Activated naive CD8-positive, alpha-beta T cell (primary cell): Measurements from ENCODE around the gene ODC1.
"Not testable (repeated sequence)": the region's sequence is repeated elsewhere in the genome, so short reads cannot be mapped to it uniquely, and the experiment has no call there.

Experiments
- H3K27ac Mint-ChIP-seq: one replicate; pipeline ENCODE4 v1.8.0; 2021; ENCODE audit warnings: mixed read lengths
- H3K27me3 Mint-ChIP-seq: one replicate; pipeline ENCODE4 v1.8.0; 2021; ENCODE audit warnings: mixed read lengths
- H3K36me3 Mint-ChIP-seq: one replicate; pipeline ENCODE4 v1.8.0; 2021; ENCODE audit warnings: mixed read lengths
- H3K4me1 Mint-ChIP-seq: one replicate; pipeline ENCODE4 v1.8.0; 2021; ENCODE audit warnings: low read depth, mixed read lengths
- H3K4me3 Mint-ChIP-seq: one replicate; pipeline ENCODE4 v1.8.0; 2021; ENCODE audit warnings: mild to moderate bottlenecking, mixed read lengths
- H3K9me3 Mint-ChIP-seq: one replicate; pipeline ENCODE4 v1.8.0; 2021; ENCODE audit warnings: low read depth, mixed read lengths

The ODC1 gene

GRCh38 chr2:10471046-10471571 lies 23.0 kb upstream of the ODC1 start:
- no peaks in the 10 kb centered on the region for H3K9me3 Mint-ChIP-seq
- H3K27ac Mint-ChIP-seq, result no peak overlapping the region
- no peaks in the 10 kb centered on the region for H3K4me1 Mint-ChIP-seq
- H3K36me3 Mint-ChIP-seq, result no peaks in the 10 kb centered on the region
- H3K27me3 Mint-ChIP-seq, result no peaks in the 10 kb centered on the region
- H3K4me3 Mint-ChIP-seq, result no peak overlapping the region

- no peak overlapping the region for H3K27ac Mint-ChIP-seq
- no peaks in the 10 kb centered on the region for H3K36me3 Mint-ChIP-seq
- H3K9me3 Mint-ChIP-seq, result no peaks in the 10 kb centered on the region
- H3K27me3 Mint-ChIP-seq, result no peaks in the 10 kb centered on the region
- no peak overlapping the region for H3K4me3 Mint-ChIP-seq
- H3K4me1 Mint-ChIP-seq, result no peaks in the 10 kb centered on the region
Measured at GRCh38 chr2:10469955-10470608, 22.0 kb upstream of the ODC1 start.

- Mint-ChIP-seq H3K4me3 (no peak overlapping the region), H3K36me3 (no peaks in the 10 kb centered on the region), H3K27ac (no peak overlapping the region), H3K4me1 (no peaks in the 10 kb centered on the region), H3K9me3 (no peaks in the 10 kb centered on the region), H3K27me3 (no peaks in the 10 kb centered on the region)
Measured at GRCh38 chr2:10469301-10469700, 21.2 kb upstream of the ODC1 start.

- H3K27me3 Mint-ChIP-seq, result no peaks in the 10 kb centered on the region
- H3K4me1 Mint-ChIP-seq, result no peaks in the 10 kb centered on the region
- no peaks in the 10 kb centered on the region for H3K9me3 Mint-ChIP-seq
- no peak overlapping the region for H3K27ac Mint-ChIP-seq
- no peaks in the 10 kb centered on the region for H3K36me3 Mint-ChIP-seq
- no peak overlapping the region for H3K4me3 Mint-ChIP-seq
Measured at GRCh38 chr2:10467401-10467800, 19.3 kb upstream of the ODC1 start.

- H3K9me3 Mint-ChIP-seq, result no peaks in the 10 kb centered on the region
- no peaks in the 10 kb centered on the region for H3K36me3 Mint-ChIP-seq
Measured at GRCh38 chr2:10466801-10467200, 18.7 kb upstream of the ODC1 start.

DNA sequence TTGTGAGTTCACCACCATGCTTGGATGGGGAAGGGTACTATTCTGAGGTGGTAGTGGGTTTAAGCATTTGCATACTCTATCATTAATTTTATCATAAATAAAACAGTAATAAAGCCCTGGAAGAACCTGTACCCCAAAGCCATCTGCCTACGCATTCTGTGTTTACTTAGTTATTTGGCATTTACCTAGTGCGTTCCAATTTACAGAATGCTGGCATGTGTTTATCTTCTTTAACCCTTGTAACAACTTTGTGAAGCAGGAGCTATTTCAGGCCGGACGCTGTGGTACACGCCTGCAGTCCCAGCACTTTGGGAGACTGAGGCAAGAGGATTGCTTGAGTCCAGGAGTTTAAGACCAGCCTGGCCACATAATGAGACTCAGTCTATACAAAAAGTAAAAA lies 17.8 kb upstream of the ODC1 start:
- Mint-ChIP-seq H3K36me3 (no peaks in the 10 kb centered on the region), H3K4me1 (no peaks in the 10 kb centered on the region), H3K27me3 (peaks cover 1% of the 10 kb centered on the region), H3K27ac (no peak overlapping the region), H3K9me3 (no peaks in the 10 kb centered on the region), H3K4me3 (no peak overlapping the region)

More at GRCh38 chr2:10466801-10467200, 18.7 kb upstream of the ODC1 start:
- no peak overlapping the region for H3K4me3 Mint-ChIP-seq
- no peaks in the 10 kb centered on the region for H3K4me1 Mint-ChIP-seq
- H3K27ac Mint-ChIP-seq, result no peak overlapping the region
- H3K27me3 Mint-ChIP-seq, result peaks cover 1% of the 10 kb centered on the region

DNA sequence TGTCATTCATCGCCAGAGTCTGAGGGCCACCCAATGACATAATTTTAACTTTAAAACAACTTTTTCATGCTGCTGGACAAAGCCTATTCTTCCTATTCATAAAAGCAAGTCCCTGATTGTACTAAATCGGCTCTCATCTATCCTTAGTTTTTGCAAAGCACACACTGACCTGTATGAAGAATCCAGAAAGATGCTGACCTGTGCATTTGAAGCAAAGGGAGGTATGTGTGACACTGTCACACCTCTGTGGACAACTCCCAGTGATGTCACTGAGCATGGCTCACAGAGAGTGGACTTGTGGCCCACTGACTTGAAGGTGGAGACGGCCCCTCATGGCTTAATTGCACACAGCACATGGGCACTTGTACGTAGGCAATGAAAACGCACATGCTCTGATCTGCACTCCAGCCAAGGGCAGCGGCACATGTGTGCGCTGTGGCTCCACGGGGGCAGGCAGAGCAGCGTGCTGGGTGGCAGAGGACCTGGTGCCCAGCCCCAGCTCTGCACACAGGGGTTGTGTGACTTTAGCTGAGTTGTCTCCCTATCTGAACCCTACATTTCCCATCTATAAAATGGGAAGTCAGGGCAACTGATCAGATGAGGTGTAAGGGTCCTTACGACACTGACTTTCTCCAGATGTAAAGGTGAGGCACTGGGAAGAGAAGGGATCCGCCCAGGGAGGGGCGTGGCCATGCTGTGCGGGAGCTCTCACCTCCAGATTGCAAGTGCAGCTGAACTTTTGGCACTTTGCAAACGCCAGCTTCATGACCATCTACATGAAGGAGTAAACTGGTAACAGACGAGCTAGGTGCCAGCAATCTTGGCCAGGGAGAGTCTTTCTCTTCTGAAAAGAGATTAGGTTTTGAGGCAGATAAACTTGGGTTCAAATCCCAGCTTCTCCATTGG lies 14.3 kb upstream of the ODC1 start:
- Mint-ChIP-seq H3K27ac (no peak overlapping the region), H3K27me3 (peaks cover 1% of the 10 kb centered on the region), H3K9me3 (no peaks in the 10 kb centered on the region), H3K36me3 (no peaks in the 10 kb centered on the region), H3K4me1 (no peaks in the 10 kb centered on the region), H3K4me3 (no peak overlapping the region)

DNA sequence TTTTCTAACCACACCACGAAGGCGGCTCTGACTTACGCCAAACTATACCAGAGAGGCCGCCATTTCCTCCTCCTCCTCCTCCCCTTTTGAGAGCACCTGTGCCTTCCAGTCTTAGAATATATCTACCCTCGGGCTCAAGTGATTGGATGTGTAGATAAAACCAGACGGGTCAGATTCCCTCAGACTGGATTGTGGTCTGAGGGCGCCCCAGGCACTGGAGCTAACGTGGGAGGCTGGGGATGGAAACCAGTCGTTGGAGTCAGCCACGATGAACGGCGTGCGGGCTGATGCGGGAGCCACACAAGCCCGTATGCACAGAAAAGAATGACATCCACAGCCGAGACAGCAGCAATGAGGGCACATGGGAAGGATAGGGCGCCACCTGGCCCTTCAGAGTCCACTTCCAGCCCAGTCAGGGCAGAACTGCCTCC lies 12.3 kb upstream of the ODC1 start:
- no peaks in the 10 kb centered on the region for H3K9me3 Mint-ChIP-seq

GRCh38 chr2:10457846-10458598 lies 9.9 kb upstream of the ODC1 start:
- Mint-ChIP-seq H3K36me3 (no peaks in the 10 kb centered on the region), H3K27ac (no peak overlapping the region), H3K4me1 (peaks cover 3% of the 10 kb centered on the region), H3K27me3 (peaks cover 1% of the 10 kb centered on the region), H3K9me3 (no peaks in the 10 kb centered on the region), H3K4me3 (no peak overlapping the region)

More for the DNA sequence above, 12.3 kb upstream of the ODC1 start:
- Mint-ChIP-seq H3K27ac (no peak overlapping the region), H3K36me3 (no peaks in the 10 kb centered on the region), H3K4me3 (no peak overlapping the region), H3K27me3 (peaks cover 1% of the 10 kb centered on the region), H3K4me1 (no peaks in the 10 kb centered on the region)

DNA sequence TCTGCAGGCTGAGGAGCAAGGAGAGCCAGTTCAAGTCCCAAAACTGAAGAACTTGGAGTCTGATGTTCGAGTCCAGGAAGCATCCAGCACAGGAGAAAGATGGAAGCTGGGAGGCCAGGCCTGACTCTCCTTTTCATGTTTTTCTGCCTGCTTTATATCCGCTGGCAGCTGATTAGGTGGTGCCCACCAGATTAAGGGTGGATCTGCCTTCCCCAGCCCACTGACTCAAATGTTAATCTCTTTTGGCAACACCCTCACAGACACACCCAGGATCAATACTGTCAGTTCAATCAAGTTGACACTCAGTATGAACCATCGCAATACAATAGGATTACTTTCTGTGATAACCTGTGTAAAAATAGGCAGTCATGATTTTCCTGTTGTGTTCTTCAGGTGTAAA lies 9.1 kb upstream of the ODC1 start:
- H3K9me3 Mint-ChIP-seq, H3K4me1 Mint-ChIP-seq, H3K27ac Mint-ChIP-seq, H3K27me3 Mint-ChIP-seq, H3K36me3 Mint-ChIP-seq, H3K4me3 Mint-ChIP-seq: not testable (repeated sequence)

DNA sequence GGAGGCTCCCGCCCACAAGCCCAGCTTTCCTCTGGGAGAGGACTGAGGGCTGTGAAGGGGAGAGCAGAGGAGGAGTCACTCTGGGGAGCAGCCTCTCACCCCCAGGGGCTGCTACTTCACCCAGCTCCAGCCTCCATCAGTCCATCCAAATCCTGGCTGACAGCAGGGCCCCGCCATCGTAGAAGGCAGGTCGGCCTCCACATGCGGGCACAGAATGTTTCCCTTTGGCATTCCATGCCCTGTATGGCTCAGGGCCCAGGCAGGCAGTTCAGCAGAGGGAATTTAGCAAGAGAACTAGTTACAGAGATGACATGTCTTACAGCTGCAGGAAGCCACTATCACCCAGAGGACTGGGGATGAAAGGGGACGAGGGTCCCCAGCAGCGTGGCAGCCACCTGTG lies 6.4 kb upstream of the ODC1 start:
- peaks cover 12% of the 10 kb centered on the region for H3K4me1 Mint-ChIP-seq
- no peaks in the 10 kb centered on the region for H3K27me3 Mint-ChIP-seq
- H3K9me3 Mint-ChIP-seq, result no peaks in the 10 kb centered on the region
- H3K4me3 Mint-ChIP-seq, result no peak overlapping the region
- H3K27ac Mint-ChIP-seq, result no peak overlapping the region
- H3K36me3 Mint-ChIP-seq, result peaks cover 2% of the 10 kb centered on the region

- Mint-ChIP-seq H3K27me3 (no peaks in the 10 kb centered on the region), H3K27ac (no peak overlapping the region), H3K36me3 (peaks cover 2% of the 10 kb centered on the region)
Measured at GRCh38 chr2:10453905-10454298, 5.8 kb upstream of the ODC1 start.

DNA sequence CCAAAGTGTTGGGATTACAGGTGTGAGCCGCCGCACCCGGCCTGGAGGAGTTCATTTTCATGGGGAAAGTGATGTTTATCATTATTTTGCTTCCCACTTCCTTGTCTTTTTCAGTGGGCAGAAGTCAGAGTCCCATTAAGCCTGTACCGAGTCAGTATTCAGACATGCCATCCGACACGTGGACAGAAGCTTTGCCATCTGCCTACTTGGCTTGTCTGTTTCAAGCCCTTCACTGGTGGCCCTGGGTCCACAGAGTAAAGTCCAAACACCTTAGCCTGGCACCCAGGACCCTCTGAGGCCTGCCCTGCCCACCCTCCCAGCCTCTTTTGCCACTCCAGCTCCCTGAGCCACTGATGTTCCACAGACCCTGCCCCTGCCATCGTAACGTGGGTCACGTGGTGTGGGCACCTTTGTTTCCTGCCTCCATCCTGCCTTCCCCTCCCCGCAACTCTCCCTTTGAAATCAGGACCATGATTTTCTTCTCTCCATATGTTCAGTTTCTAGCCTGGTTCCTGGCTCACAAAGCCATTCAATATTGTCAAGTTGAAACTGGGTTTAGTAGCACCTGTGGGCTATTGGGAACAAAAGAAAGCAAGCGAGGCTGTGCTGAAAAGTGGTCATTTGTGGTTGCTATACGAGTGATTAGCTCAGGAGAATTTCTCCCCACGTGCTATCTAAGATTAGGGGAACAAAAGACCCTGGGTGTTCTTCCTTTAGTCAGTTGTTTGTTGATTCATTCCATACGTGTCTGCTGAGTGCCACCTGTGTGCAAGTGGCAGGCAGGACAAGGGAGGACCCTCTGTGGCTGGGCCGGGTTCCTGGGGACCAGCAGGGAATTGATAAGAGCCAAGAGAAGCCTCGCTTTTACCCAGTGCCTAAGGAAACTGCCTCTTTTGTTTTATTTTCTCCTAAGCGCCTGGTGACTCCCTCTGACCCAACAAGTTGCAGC lies 5.1 kb upstream of the ODC1 start:
- Mint-ChIP-seq H3K27ac (no peak overlapping the region), H3K27me3 (no peaks in the 10 kb centered on the region), H3K36me3 (peaks cover 2% of the 10 kb centered on the region), H3K4me1 (peaks cover 17% of the 10 kb centered on the region), H3K9me3 (no peaks in the 10 kb centered on the region), H3K4me3 (no peak overlapping the region)

More at GRCh38 chr2:10453905-10454298, 5.8 kb upstream of the ODC1 start:
- Mint-ChIP-seq H3K9me3 (no peaks in the 10 kb centered on the region), H3K4me3 (no peak overlapping the region), H3K4me1 (peaks cover 17% of the 10 kb centered on the region)

- H3K27me3 Mint-ChIP-seq, result no peaks in the 10 kb centered on the region
- no peaks in the 10 kb centered on the region for H3K9me3 Mint-ChIP-seq
- H3K36me3 Mint-ChIP-seq, result peaks cover 3% of the 10 kb centered on the region
- no peak overlapping the region for H3K4me3 Mint-ChIP-seq
- no peak overlapping the region for H3K27ac Mint-ChIP-seq
- peaks cover 18% of the 10 kb centered on the region for H3K4me1 Mint-ChIP-seq
Measured at GRCh38 chr2:10452312-10452711, 4.2 kb upstream of the ODC1 start.
